Fibroblast of skin of right biceps (primary cell): ENCODE results near the gene VOPP1.

Experiments used
- DNase-seq: peaks from one replicate; pipeline ENCODE4 v3.0.0-alpha.2; 2013

Gene VOPP1

GRCh38 chr7:55508221-55509011 is 63.9 kb downstream of the VOPP1 start:
- DNase-seq: no peak

DNA sequence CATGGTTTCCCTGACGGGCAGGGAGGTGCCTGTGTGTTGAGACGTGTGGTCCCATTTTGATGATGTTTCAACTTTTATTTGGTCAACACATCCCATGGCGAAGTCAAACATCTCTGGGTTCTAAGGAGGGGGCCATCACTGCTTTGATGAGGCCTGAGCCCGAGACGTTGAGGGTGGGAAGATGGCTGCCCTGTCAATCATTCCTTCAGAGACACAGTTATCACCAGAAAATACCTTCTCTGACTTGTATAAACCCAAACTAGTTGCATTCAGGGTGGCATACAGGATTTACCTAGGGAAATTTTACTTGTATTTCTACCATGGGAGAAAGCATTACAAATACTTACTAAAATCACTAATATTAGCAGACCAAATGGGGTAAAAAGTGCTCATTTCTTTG is 64.6 kb downstream of the VOPP1 start:
- no peak for DNase-seq

DNA sequence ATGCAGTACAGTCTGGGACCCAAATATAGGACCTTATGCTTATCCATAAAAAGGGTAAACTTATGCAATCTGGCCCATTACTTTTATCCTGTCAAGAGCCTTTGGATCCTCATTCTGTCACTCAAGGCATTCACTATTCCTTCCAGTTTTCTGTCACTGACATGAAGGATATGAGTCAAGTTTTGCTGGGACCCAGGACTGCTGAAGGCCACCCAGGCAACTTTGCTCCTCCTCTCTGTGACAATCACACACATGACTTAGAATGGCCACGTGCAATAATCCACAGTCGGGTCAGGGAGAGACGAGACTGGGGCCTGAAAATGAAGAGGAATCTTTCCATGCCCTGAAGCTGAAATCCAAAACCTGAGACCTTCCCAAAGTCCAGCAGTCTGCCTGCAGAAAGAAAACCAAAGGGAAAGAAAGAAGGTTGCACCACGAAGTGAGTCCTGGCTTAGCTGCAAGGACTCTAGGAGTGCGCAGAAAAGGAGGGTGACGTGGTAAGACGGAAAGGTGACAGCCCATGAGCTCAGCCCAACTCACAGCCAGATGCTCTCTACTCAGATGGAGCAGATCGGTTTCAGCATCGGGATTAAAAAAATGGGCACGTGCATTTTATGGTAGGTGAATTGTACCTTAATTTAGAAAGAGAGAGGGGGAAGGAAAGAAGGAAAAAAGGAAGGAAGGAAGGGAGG is 67.2 kb downstream of the VOPP1 start:
- no peak for DNase-seq

DNA sequence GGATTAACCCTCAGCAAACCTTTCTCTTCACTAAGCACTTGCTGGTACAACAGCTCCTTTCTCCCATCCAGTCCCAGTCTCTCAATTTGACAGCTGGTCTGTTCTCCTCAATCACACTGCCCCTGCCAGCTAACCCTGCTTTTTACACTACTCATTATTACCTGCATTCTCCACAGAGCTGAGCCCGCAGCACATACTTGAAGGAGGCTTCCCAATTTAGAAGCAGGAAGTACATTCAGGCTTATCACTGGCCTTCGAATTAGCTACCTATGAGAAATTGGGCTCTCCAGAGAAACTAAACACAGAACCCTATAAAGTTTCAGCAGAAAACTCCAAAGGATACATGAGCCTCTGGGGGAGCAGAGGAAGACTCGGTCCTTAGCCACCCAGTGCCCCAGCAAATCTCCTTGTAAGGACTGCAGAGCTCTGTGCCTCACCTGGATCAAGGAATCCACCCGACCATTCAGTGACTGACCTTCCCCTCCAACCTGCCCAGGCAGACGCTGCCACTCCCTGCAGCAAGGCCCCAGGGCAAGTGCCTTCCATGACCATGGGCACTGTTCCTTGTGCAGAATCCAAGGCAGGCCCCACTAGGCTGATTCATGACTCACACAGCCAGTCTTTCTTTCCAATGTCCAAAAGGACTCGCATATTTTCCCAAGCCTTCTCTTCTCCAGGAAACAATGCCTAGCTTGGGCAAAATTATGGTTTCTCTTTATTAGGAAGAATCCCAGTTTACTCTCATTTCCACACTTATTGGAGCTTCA is 68.0 kb downstream of the VOPP1 start:
- DNase-seq: peak; percentile 35

GRCh38 chr7:55502858-55503440 is 69.4 kb downstream of the VOPP1 start:
- DNase-seq: no peak

DNA sequence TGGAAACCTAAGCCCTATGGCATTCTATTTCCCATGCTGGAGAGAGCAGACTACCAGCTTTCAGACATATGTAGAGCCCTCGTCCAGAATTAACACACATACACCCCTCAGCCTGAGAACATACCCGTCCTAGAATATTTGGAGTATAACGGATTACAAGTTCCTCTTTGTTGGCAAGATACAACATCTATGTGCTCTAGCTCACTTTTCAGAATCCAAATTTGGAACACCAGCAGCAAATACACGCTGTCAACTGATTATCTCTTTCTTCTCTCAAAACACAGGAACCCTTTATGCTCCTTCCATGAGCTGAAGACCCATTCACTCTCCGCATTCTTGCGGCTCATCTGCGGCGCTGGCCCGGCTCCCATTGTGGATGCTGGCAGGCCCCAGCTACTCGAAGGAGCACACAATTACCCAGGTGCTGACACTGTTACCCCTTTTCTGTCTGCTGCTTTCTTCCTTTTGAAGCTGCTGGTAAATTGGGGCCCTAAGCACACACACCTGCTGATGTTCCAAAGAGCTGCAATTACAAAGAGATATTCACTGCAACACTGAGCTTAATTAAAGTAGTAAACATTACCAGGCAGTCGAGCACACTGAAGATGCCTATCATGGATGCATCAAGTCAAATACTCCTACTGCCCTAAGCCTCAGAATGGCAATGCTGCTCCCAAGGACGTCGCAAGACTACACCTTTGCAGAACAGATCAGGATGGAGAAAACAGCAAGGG is 70.0 kb downstream of the VOPP1 start:
- no peak for DNase-seq

DNA sequence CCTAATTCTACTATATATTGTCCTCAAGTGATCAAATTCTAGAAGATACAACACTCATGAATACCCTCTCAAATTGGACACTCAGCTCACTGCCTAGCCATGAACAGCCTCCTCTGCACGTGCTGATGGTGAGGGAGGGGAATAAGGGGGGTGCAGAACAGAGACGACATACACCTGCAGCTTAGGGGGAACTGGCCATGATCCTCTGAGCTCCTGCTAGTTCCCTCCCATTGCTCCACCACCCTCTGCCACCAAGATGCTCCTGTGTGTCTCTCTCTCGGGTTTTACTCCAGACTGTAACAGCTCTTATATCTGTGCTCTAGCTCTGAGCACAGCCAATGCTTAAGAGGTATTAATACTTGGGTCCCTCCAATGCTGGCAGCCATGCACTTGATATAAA is 70.7 kb downstream of the VOPP1 start:
- DNase-seq: no peak

GRCh38 chr7:55500117-55500756 is 72.1 kb downstream of the VOPP1 start:
- no peak for DNase-seq

GRCh38 chr7:55499591-55499990 is 72.7 kb downstream of the VOPP1 start:
- DNase-seq: no peak

DNA sequence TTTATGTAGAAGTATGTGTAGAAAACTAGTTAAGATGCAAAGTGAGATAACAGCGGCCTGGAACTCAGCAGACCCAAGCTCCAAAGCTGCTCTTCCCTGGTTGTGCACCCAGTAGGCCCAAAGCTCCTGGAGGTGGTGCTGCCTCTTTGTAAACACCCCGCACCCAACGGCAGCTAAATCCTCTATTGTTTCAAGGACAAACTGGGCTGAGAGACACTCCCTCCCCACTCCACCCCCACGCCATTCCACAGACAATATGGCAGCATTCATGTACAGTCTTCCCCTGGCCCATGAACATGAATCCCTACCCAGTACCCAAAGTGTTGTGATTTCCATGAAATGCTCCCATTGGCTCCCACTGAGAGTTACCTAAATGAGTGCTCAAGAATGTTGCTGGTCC is 73.5 kb downstream of the VOPP1 start:
- DNase-seq: no peak

DNA sequence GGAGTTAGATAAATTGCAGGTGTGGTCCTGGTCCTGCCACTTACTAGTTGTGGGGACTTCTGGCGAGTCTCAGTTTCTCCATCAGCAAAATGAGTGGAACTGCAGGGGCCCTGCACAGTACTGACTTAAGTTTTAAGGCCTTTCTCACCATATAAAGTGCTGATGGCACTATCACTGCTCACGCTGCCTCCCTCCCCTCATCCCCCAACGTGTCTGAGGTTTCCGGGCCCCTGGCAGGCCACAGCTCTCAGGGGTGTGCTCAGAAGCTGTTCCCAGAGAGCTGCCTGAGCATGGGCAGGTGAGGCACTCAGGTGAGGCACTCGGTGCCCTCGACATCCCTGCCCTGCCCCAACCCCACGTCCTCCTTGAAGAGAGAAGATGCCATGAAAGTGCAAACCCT is 74.2 kb downstream of the VOPP1 start:
- no peak for DNase-seq

GRCh38 chr7:55497521-55497920 is 74.8 kb downstream of the VOPP1 start:
- no peak for DNase-seq

GRCh38 chr7:55496906-55497305 is 75.4 kb downstream of the VOPP1 start:
- DNase-seq: no peak

DNA sequence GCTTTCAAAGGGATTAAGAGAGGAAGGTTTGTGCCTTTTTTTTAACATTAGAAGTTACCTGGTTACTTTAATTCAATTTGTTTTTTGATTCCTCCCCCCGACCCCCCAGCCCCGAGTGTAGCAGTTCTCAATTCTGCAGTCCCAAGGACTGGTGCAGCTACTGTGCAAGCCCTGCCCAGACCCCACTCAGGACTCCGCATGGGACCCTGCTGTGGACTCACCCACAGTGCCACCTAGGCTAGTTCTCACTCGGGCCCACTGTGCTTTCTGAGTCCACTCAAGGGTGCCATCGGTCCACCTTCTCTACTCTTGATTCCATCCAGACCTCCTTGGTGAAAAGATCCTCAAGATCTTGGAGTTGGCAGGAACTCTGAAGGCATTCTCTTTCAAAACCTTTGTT is 77.4 kb downstream of the VOPP1 start:
- DNase-seq: no peak

DNA sequence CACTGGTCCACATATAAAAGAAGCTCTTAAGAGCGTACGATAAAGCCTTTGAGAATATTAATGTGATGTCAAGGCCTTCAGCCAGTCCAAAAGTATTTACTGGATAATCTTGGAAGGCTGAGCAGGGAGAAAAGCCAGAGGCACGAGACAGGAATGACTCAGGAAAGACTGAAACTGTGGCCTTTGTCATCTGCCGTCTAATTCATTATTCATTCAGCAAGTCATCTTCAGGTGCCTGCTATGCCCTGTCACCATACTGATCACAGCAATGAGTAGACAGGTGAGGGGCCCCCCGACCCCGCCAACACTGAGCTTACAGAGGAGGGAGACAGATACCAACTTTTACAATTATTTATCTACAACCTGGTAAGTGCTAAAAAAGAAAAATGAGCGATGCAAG is 78.9 kb downstream of the VOPP1 start:
- no peak for DNase-seq

DNA sequence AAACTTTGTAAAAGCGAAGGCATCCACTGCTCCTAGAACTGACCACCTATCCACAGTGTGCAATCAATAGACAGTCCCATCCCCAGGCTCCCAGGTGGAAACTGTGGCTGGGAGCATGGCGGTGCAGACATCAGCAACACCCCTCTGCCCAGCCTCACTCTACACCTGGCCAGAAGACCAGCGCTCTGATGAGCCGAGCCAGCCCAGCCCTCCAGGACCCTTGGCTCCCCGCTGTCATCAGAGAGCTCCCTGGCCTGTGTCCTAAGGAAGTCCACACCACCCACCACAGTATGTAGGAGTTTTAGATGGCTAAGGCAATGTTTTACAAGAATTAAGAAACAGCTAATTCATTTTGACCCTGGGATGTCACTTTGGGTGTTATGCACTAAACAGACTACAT is 81.0 kb downstream of the VOPP1 start:
- no peak for DNase-seq

DNA sequence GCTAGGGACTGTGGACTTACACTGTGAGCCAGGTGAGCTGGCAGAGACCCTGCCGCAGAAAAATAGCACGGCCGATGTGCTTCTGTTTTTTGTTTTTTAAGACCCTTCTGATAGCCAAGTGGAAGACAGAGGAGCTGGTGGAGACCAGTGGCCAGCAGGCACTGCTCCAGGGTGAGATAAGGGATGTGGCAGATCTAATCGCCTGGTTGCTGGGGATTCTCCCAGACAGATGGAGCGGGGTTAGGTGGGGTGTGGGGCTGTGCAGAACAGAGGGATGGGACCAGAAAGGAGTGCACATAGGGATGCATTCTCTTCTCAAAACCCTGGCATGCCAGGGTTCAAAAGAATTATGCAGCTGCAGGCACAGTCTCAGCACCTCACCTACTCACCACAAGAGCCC is 82.2 kb downstream of the VOPP1 start:
- no peak for DNase-seq

DNA sequence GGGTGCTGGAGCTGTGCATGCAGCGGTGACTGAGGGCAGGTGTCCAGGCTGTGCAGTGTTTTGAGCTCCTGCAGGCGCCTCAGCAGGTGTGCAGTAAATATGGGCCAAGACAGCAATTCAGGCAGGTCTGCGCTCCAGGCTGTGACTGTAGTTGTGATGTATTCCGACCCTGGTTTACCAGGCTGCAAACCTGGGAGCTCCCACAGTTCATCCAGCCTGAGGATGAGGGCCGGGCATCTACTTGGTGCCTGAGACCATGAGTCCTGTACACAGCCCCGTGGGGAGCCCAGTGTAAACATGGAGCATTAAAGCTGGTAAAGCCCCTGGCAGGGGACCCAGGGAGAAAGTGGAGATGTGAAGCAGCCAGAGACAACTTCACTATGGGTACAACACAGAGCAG is 82.8 kb downstream of the VOPP1 start:
- DNase-seq: no peak

DNA sequence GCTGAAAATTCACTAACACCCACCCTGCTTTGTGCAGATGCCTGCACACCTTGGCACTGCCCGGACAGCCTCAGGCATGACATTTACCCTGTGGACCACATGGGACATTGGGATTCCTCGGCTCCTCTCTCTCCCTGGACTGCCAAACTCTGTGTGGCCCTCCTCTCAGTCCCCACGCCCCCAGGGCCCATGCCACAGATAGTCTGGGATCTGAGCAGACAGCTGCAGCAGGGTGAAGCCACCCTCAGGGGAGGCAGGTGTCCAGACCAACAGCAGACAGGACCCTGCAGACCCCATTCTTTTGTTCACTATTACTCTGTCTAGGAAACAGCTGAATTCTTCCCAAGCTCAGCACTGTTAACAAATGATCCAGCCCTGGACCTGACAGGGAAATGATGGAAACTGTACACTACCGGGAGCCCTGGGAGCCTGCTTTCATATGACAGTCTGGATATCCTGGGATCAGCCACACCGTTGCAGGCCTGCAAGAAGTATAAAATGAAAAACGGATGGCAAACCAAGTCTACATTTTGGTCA is 83.4 kb downstream of the VOPP1 start:
- no peak for DNase-seq

DNA sequence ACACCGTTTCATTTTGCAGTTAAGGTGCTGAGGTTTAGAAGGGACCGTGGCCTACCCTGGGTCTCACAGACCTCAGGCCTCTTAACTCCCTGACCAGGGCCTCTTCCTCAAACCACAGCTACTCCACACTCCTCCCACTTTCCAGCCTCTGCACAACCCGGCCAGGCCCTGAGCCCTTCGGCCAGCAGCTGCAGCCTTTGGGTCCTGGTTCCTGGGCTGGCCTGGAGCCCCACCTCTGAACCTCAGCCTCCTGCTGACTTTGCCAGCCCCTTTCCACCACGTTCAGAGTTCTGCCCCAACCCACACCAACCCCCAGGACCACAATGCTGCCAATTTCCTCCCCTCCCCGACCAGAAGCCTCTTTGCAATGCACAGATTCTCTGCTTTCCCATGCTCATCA is 84.1 kb downstream of the VOPP1 start:
- DNase-seq: no peak

DNA sequence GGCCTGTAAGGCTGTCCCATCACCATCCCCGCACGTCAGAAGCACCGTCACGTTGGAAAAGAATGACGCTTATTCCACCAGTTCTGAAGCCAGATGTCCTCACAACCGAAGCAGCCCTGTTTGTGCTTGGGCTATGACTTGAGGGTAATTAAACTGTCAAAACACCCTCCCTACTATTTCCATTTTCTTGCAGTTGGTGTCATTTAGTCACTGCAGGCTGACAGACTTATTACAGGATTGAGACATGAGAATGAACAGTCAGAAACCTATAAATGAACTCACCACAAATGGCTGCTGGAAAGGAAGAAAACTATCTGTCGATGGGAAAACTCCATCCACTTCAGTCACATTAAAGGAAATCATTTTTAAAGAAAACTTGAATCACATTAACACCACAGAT is 85.3 kb downstream of the VOPP1 start:
- DNase-seq: no peak

DNA sequence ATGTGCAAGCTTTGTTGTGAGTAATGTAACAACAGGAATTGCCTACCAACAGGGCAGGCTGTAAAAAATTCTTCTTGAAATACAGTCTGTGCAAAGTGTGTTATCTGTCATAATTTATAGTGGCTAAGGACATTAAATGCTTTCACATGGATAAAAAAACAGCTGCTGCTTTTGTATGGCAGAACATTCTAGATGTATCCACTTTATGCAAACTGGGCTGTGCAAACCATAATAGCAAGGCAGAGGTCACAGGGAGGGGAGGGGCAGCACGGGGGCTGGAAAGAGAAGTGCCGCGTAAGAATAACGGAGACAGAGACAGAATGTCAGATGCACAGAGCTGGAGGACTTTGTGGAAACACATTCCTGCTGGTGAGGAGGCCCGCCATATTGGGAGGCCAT is 86.1 kb downstream of the VOPP1 start:
- DNase-seq: no peak
